Lung (tissue), 12 donors: Measurements from ENCODE around the gene CLCN3. TPM values are rescaled to one million over a fixed set of nuclear protein-coding genes. Genes with fewer than 3 reads are reported as not detected.
A peak's percentile ranks its signal among the peaks of the same experiment; 100 is the strongest.

Experiments
- ATAC-seq: fragments of 200-7000 bp; cut with Tn5 transposase; one replicate; pipeline ENCODE4 v1.9.1; 2020; ENCODE audit warnings: moderate number of reproducible peaks; ENCODE audit not compliant: insufficient read depth, low FRiP score
- DNase-seq, 3 donors: peaks; one replicate each; pipeline ENCODE4 v3.0.0-alpha.2; 2013 to 2017
- H3K27ac ChIP-seq, 2 donors: one replicate each; pipeline ENCODE4 v1.5.1; 2013; ENCODE audit warnings: mild to moderate bottlenecking in 2 of 2, moderate library complexity in 2 of 2, control low read depth in 1 of 2, inconsistent platforms in 1 of 2, low read depth in 1 of 2, low read length in 1 of 2
- H3K27me3 ChIP-seq, 3 donors: one replicate each; pipeline ENCODE4 v1.5.1; 2013; ENCODE audit warnings: low read length in 2 of 3; ENCODE audit not compliant: control insufficient read depth in 3 of 3, insufficient read depth in 3 of 3
- H3K36me3 ChIP-seq, 4 donors: one replicate each; pipeline ENCODE4 v1.5.1; 2013; ENCODE audit warnings: low read length in 4 of 4, mild to moderate bottlenecking in 1 of 4, moderate library complexity in 1 of 4; ENCODE audit not compliant: control insufficient read depth in 4 of 4, insufficient read depth in 4 of 4
- H3K4me1 ChIP-seq, 5 donors: one replicate each; pipeline ENCODE4 v1.5.1; 2013; ENCODE audit warnings: low read length in 5 of 5, mild to moderate bottlenecking in 2 of 5, moderate library complexity in 1 of 5; ENCODE audit not compliant: control insufficient read depth in 5 of 5, insufficient read depth in 5 of 5
- H3K4me3 ChIP-seq: one replicate; pipeline ENCODE4 v1.5.1; 2013; ENCODE audit warnings: mild to moderate bottlenecking, control low read depth, moderate library complexity
- H3K9ac ChIP-seq, 2 donors: one replicate each; pipeline ENCODE4 v1.5.1; 2013; ENCODE audit warnings: low read length in 2 of 2, control low read depth in 1 of 2; ENCODE audit not compliant: insufficient read depth in 1 of 2
- H3K9me3 ChIP-seq, 4 donors: one replicate each; pipeline ENCODE4 v1.5.1; 2013; ENCODE audit warnings: low read length in 3 of 4, mild to moderate bottlenecking in 1 of 4, moderate library complexity in 1 of 4; ENCODE audit not compliant: control insufficient read depth in 4 of 4, insufficient read depth in 3 of 4
- WGBS, 2 donors: extraction: QIAGEN DNeasy Blood & Tissue Kit; methylation state at CpG; one replicate each; pipeline ENCODE4 v1.1.7; 2013; 5-methylcytosine and 5-hydroxymethylcytosine counted together
- polyA plus RNA-seq, 2 donors: library from polyadenylated mRNA; stranded (reverse); fragments of 200-250 nt; gene quantifications; one replicate each; pipeline ENCODE4 v1.2.1, GENCODE V29; 2013
- total RNA-seq, 2 donors: library from RNA; depleted of rRNA in 1 of 2; stranded (reverse); fragments of >200 nt in 1 of 2; gene quantifications; one replicate each; pipeline ENCODE4 v1.2.1, GENCODE V29; 2014 to 2021
- TF ChIP-seq, protein P1 (sequence below): IDR thresholded peaks from 2 replicates; pipeline ENCODE4 v1.5.1; 2012; ENCODE audit warnings: mild to moderate bottlenecking; ENCODE audit errors: control extremely low read depth, extremely low read depth
- donor health status: control.
- donor health status: control.
- donor health status: Bipolar disorder and iron deficiency.
- donor health status: healthy.
- donor health status: DM: yes; HTN: yes; CAD: no.

The CLCN3 gene
- total and polyA plus RNA-seq, 4 donors: 11.0 to 59.6 (median 27.6) TPM

DNA sequence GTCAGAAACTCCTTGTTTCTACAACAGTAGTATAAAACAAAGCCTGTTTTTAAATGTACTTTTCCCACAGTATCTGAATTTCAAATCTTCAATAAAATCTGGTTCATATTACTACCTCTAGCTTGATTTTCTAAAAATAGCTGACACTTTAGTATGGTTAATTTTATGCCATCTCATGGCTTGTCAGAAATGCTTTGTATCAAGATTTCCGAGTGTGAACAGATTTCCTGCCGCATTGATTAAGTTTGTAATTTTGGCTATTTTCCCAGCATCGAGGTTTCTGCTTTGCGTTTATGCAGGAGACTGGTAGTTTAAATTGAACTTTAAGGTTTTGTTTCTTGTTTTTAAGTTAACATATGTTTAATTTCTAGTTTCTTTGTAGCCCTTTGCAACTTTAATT is 44.2 kb downstream of the CLCN3 start:
- peaks cover 0 to 41% (median 3%) of the 10 kb centered on the region in 5 donors for H3K4me1 ChIP-seq
- TF ChIP-seq, protein P1, sequence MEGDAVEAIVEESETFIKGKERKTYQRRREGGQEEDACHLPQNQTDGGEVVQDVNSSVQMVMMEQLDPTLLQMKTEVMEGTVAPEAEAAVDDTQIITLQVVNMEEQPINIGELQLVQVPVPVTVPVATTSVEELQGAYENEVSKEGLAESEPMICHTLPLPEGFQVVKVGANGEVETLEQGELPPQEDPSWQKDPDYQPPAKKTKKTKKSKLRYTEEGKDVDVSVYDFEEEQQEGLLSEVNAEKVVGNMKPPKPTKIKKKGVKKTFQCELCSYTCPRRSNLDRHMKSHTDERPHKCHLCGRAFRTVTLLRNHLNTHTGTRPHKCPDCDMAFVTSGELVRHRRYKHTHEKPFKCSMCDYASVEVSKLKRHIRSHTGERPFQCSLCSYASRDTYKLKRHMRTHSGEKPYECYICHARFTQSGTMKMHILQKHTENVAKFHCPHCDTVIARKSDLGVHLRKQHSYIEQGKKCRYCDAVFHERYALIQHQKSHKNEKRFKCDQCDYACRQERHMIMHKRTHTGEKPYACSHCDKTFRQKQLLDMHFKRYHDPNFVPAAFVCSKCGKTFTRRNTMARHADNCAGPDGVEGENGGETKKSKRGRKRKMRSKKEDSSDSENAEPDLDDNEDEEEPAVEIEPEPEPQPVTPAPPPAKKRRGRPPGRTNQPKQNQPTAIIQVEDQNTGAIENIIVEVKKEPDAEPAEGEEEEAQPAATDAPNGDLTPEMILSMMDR: no peak
- peak overlapping the region in 1 of 2 donors; percentile 60 for H3K27ac ChIP-seq
- H3K4me3 ChIP-seq: no peak overlapping the region
- no peaks in the 10 kb centered on the region for H3K36me3 ChIP-seq
- H3K27me3 ChIP-seq: no peaks in the 10 kb centered on the region
- H3K9me3 ChIP-seq: no peaks in the 10 kb centered on the region
- DNase-seq (peak in 2 of 3 donors; percentile 42 to 56), ATAC-seq (no peak)
- H3K9ac ChIP-seq: no peak overlapping the region
- 18 to 32% methylated on average over 4 of the region's 4 CpGs for WGBS, 2 donors

DNA sequence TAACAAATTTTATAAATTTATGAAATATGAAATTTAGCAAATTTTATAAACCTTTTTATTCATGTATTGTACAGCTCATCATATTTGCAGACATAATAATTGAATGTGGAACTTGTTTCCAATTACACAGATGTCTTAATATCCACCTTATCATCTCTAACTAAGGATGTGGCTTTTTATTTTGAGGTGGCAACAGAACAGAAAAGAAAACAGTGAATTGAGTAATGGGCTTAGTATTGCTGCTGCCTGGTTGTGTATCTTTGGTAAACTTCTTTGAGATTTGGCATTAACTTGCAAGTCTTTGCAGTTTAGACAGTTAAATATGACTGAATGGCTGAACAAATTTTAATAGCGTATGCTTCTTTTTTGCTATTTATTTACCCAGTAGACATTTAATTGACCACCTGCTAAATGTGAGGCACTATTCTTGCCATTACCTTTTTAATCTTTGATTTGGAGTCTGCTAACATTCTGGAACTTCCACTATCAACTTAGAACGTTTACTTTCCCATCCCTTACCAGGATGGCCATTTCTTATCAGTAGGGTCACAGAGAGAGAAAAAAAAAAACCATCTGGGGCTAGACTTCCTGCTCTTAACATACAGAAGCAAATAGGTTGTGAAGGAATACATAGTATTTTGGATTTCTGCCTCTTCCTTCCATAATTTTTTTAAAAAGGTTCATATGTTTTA is 44.8 kb downstream of the CLCN3 start:
- TF ChIP-seq, protein P1: no peak
- 43 to 53% methylated on average over 2 of the region's 2 CpGs for WGBS, 2 donors
- Histone ChIP-seq H3K4me1 (peaks cover 0 to 36% (median 3%) of the 10 kb centered on the region in 5 donors), H3K27me3 (no peaks in the 10 kb centered on the region), H3K4me3 (no peak overlapping the region), H3K9ac (no peak overlapping the region), H3K27ac (peak overlapping the region in 1 of 2 donors; percentile 45), H3K36me3 (no peaks in the 10 kb centered on the region), H3K9me3 (no peaks in the 10 kb centered on the region)
- peak in 1 of 3 donors; percentile 18 for DNase-seq
- no peak for ATAC-seq

DNA sequence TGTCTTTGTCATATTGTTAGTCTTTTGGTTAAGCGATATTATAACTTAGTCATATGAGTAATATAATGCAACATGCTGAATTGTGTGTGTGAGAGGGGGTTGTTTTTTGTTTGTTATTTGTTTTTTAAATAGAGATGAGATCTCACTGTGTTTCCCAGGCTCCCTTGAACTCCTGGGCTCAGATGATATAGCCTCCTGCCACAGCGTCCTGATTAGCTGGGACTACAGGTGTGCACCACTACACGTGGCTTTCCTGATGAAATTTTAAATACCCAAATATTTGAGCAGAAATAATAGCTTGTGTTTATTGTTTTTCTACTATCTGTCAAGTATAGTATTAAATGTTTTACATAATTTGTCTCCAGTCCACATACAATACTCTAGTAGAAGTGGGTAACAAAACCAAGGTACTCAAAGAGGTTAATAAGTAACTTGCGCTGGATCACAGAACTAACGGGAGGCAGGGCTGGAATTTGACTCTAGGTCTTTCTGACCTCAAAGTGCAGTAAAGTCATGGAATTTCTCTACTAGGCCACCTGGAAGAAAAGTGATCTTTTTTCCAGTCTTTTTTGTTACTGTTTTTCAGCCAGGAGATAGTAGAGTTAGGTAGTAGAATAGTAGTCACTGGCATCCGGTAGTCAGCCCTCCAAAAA is 47.8 kb downstream of the CLCN3 start:
- Histone ChIP-seq H3K27me3 (no peaks in the 10 kb centered on the region), H3K4me1 (peaks cover 0 to 15% (median 3%) of the 10 kb centered on the region in 5 donors), H3K9me3 (no peaks in the 10 kb centered on the region), H3K36me3 (peaks cover 0 to 3% (median 2%) of the 10 kb centered on the region in 4 donors), H3K27ac (no peak overlapping the region), H3K4me3 (no peak overlapping the region), H3K9ac (no peak overlapping the region)
- ATAC-seq (no peak), DNase-seq (peak in 2 of 3 donors; percentile 22 to 51)
- TF ChIP-seq, protein P1: no peak
- 81 to 92% methylated on average over 6 of the region's 6 CpGs for WGBS, 2 donors
